Measurements from ENCODE around the gene DNM3.

- TF ChIP-seq JUN (IDR thresholded peaks at IDR 0.05; ENCODE audit: borderline replicate concordance, insufficient read depth, insufficient read length, low read depth) (no peak), CTCF (IDR thresholded peaks at IDR 0.05; ENCODE audit: extremely low read depth in 1 of 2, insufficient read depth in 1 of 2, low read depth in 1 of 2, low read length in 2 of 2) (no peak), MAX (IDR thresholded peaks at IDR 0.05; ENCODE audit: insufficient read depth, insufficient read length) (no peak), POLR2A (IDR thresholded peaks at IDR 0.05; ENCODE audit: low read depth, low read length) (no peak), EZH2 (IDR thresholded peaks at IDR 0.05; ENCODE audit: borderline replicate concordance, low read depth, low read length, severe bottlenecking) (no peak)
These were observed 410.2 kb downstream of the DNM3 start for GRCh38 chr1:172251486-172251885.
